Epithelial cell of esophagus (primary cell): ENCODE data around the gene ITGA2.

Source experiments
- DNase-seq: peaks from one replicate; pipeline ENCODE4 v3.0.0; 2010; ENCODE audit warnings: low read depth
- H3K4me3 ChIP-seq: 2 replicates; pipeline ENCODE4 v1.5.1; 2011; ENCODE audit warnings: mild to moderate bottlenecking, low read length, control low read depth
- CTCF ChIP-seq: IDR thresholded peaks from 2 replicates; pipeline ENCODE4 v1.5.1; 2011; ENCODE audit warnings: low read depth, mild to moderate bottlenecking, low read length, control low read depth, inconsistent platforms; ENCODE audit not compliant: insufficient read depth; ENCODE audit errors: missing control alignments

Gene ITGA2

GRCh38 chr5:53002491-53002890, 13.3 kb downstream of the ITGA2 start:
- no peak overlapping the region for H3K4me3 ChIP-seq
- no peak for DNase-seq
- no peak for TF ChIP-seq CTCF

- TF ChIP-seq CTCF = no peak
- no peak for DNase-seq
Observed at GRCh38 chr5:53003144-53003543, 14.0 kb downstream of the ITGA2 start.

GRCh38 chr5:53006911-53007890, 18.0 kb downstream of the ITGA2 start:
- H3K4me3 ChIP-seq = no peak overlapping the region
- peak; percentile 82 for DNase-seq
- no peak for TF ChIP-seq CTCF

More at GRCh38 chr5:53003144-53003543, 14.0 kb downstream of the ITGA2 start:
- H3K4me3 ChIP-seq = no peak overlapping the region

GRCh38 chr5:53008751-53009150, 19.6 kb downstream of the ITGA2 start:
- no peak overlapping the region for H3K4me3 ChIP-seq
- no peak for TF ChIP-seq CTCF
- peak; percentile 93 for DNase-seq

GRCh38 chr5:53009816-53010215, 20.7 kb downstream of the ITGA2 start:
- no peak for DNase-seq
- no peak for TF ChIP-seq CTCF
- H3K4me3 ChIP-seq = no peak overlapping the region

- no peak for TF ChIP-seq CTCF
- DNase-seq = no peak
- no peak overlapping the region for H3K4me3 ChIP-seq
Observed at GRCh38 chr5:53010814-53011213, 21.7 kb downstream of the ITGA2 start.

- H3K4me3 ChIP-seq = no peak overlapping the region
- DNase-seq = no peak
- TF ChIP-seq CTCF = no peak
Observed at GRCh38 chr5:53011233-53011632, 22.1 kb downstream of the ITGA2 start.
